Keratinocyte (primary cell): ENCODE results near the gene GLTP.

Experiments used
- EZH2 ChIP-seq: IDR thresholded peaks from one replicate; pipeline ENCODE4 v1.6.1; 2012; ENCODE audit warnings: inconsistent platforms, mild to moderate bottlenecking, low read length, moderate library complexity
- TF ChIP-seq, protein P1 (sequence below), 3 experiments: IDR thresholded peaks in 1 of 3; conservative IDR thresholded peaks in 1 of 3; optimal IDR thresholded peaks in 1 of 3; 2 replicates in 2 of 3; 3 replicates in 1 of 3; pipeline versions ENCODE3 to v1.5.1; 2011; ENCODE audit warnings: low read length in 3 of 3, mild to moderate bottlenecking in 3 of 3, moderate library complexity in 2 of 3, control low read depth in 1 of 3, inconsistent platforms in 1 of 3; ENCODE audit not compliant: insufficient read depth in 2 of 3; ENCODE audit errors: extremely low read depth in 1 of 3

DNA sequence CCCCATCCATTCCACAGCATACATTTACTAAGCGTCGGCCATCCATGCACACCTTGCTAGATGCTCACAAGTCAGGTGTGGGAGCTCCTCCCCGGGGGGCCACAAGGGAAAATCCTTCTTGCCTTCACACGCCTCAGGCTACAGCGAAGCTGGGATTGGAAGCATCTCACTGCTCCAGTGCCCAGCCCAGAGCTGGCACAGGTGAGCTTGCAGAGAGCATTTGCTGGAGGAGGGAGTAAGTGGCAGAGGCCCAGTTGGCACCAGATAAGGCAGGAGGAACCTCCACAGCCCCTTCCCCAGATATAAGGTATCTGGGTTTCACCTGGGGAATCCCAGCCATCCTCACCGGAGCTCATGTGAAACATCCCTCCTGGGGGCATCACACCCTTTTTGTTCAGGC is 49.0 kb downstream of the GLTP start:
- TF ChIP-seq, protein P1, sequence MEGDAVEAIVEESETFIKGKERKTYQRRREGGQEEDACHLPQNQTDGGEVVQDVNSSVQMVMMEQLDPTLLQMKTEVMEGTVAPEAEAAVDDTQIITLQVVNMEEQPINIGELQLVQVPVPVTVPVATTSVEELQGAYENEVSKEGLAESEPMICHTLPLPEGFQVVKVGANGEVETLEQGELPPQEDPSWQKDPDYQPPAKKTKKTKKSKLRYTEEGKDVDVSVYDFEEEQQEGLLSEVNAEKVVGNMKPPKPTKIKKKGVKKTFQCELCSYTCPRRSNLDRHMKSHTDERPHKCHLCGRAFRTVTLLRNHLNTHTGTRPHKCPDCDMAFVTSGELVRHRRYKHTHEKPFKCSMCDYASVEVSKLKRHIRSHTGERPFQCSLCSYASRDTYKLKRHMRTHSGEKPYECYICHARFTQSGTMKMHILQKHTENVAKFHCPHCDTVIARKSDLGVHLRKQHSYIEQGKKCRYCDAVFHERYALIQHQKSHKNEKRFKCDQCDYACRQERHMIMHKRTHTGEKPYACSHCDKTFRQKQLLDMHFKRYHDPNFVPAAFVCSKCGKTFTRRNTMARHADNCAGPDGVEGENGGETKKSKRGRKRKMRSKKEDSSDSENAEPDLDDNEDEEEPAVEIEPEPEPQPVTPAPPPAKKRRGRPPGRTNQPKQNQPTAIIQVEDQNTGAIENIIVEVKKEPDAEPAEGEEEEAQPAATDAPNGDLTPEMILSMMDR (optimal IDR thresholded peaks at IDR 0.05 in 1 of 3, IDR thresholded peaks at IDR 0.05 in 1 of 3, conservative IDR thresholded peaks at IDR 0.05 in 1 of 3; ENCODE audit: extremely low read depth in 1 of 3, insufficient read depth in 2 of 3, low read length in 3 of 3): no peak
- no peak for TF ChIP-seq EZH2
